OCI-LY3 (cell line): Measurements from ENCODE around the gene IQSEC1.

Source experiments
- H2AFZ ChIP-seq: fragments of 200-600, 300-600 bp; shearing (Covaris generic); 2 replicates; pipeline ENCODE4 v1.6.0; 2014; ENCODE audit warnings: antibody characterized with exemption, low read depth, low read length
- H3K27ac ChIP-seq: fragments of 200-600, 300-600 bp; sonication (generic); 2 replicates; pipeline ENCODE4 v1.5.1; 2014; ENCODE audit warnings: mild to moderate bottlenecking, low read length, moderate library complexity, mixed read lengths
- H3K27me3 ChIP-seq: fragments of 200-600, 300-600 bp; sonication (generic); 2 replicates; pipeline ENCODE4 v1.6.1; 2014; ENCODE audit warnings: low read depth, low read length, mixed read lengths
- H3K36me3 ChIP-seq: fragments of 200-600, 300-600 bp; sonication (generic); replicated peaks from 2 replicates; pipeline ENCODE3; 2014; ENCODE audit warnings: low read depth, low read length, mixed read lengths
- H3K4me1 ChIP-seq: fragments of 300-600, 200-600 bp; sonication (generic); 2 replicates; pipeline ENCODE4 v1.6.1; 2014; ENCODE audit warnings: low read length, mixed read lengths
- H3K4me2 ChIP-seq: fragments of 200-600, 300-600 bp; sonication (generic); 2 replicates; pipeline ENCODE4 v1.6.1; 2014; ENCODE audit warnings: low read length, mixed read lengths
- H3K4me3 ChIP-seq: fragments of 300-600, 200-600 bp; sonication (generic); 2 replicates; pipeline ENCODE4 v1.5.1; 2014; ENCODE audit warnings: antibody characterized with exemption, mild to moderate bottlenecking, low read length, moderate library complexity
- H3K79me2 ChIP-seq: fragments of 300-600, 200-600 bp; shearing (Covaris generic); 2 replicates; pipeline ENCODE4 v1.6.1; 2014; ENCODE audit warnings: mild to moderate bottlenecking, low read length, mixed read lengths
- H3K9ac ChIP-seq: fragments of 300-600, 200-600 bp; shearing (Covaris generic); 2 replicates; pipeline ENCODE4 v1.6.0; 2014; ENCODE audit warnings: mild to moderate bottlenecking, low read length, moderate library complexity
- H3K9me3 ChIP-seq: fragments of 200-600, 300-600 bp; shearing (Covaris generic); 2 replicates; pipeline ENCODE4 v1.6.1; 2014; ENCODE audit warnings: low read length, mixed read lengths; ENCODE audit not compliant: insufficient read depth
- H4K20me1 ChIP-seq: fragments of 200-600, 300-600 bp; sonication (generic); 2 replicates; pipeline ENCODE4 v1.6.1; 2016; ENCODE audit warnings: low read length, mixed read lengths; ENCODE audit not compliant: insufficient read depth
- EZH2phosphoT487 ChIP-seq: fragments of 200-600 bp; shearing (Covaris generic); IDR thresholded peaks from 2 replicates; pipeline ENCODE4 v1.6.1; 2018; ENCODE audit warnings: antibody characterized with exemption, mixed run types, low read depth
- TF ChIP-seq, protein P1 (sequence below): fragments of 200-600, 300-600 bp; sonication (generic); IDR thresholded peaks from 2 replicates; pipeline ENCODE4 v1.5.1; 2014; ENCODE audit warnings: antibody characterized with exemption, low read length, low read depth

Gene IQSEC1

DNA sequence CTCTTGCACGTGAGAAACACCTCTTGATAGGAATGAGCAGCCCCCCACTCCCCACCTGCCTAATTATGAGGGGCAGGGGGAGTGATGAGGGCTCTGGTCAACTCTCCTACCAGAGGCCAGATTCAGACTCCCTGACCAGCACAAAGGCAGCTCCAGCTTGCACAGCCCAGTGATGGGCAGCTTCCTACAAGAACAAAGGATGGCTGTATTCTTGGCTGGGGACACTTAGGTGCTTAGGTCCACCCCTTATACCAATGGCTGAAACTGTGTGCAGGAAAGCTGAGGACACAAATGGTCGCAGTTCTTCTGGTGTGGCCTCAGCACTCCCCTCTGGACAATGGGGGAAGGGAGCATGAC, 81.8 kb downstream of the IQSEC1 start:
- H3K36me3 ChIP-seq, result peaks cover 41% of the 10 kb centered on the region
- H3K4me1 ChIP-seq, result peaks cover 30% of the 10 kb centered on the region
- H4K20me1 ChIP-seq, result peaks cover 94% of the 10 kb centered on the region
- no peak overlapping the region for H3K4me2 ChIP-seq
- H3K27ac ChIP-seq, result no peak overlapping the region
- H3K9me3 ChIP-seq, result no peaks in the 10 kb centered on the region
- H3K79me2 ChIP-seq, result peaks cover 99% of the 10 kb centered on the region
- no peak overlapping the region for H3K9ac ChIP-seq
- no peak overlapping the region for H2AFZ ChIP-seq
- H3K27me3 ChIP-seq, result no peaks in the 10 kb centered on the region
- no peak for TF ChIP-seq EZH2phosphoT487
- TF ChIP-seq, protein P1, sequence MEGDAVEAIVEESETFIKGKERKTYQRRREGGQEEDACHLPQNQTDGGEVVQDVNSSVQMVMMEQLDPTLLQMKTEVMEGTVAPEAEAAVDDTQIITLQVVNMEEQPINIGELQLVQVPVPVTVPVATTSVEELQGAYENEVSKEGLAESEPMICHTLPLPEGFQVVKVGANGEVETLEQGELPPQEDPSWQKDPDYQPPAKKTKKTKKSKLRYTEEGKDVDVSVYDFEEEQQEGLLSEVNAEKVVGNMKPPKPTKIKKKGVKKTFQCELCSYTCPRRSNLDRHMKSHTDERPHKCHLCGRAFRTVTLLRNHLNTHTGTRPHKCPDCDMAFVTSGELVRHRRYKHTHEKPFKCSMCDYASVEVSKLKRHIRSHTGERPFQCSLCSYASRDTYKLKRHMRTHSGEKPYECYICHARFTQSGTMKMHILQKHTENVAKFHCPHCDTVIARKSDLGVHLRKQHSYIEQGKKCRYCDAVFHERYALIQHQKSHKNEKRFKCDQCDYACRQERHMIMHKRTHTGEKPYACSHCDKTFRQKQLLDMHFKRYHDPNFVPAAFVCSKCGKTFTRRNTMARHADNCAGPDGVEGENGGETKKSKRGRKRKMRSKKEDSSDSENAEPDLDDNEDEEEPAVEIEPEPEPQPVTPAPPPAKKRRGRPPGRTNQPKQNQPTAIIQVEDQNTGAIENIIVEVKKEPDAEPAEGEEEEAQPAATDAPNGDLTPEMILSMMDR, result no peak
- H3K4me3 ChIP-seq, result no peak overlapping the region

DNA sequence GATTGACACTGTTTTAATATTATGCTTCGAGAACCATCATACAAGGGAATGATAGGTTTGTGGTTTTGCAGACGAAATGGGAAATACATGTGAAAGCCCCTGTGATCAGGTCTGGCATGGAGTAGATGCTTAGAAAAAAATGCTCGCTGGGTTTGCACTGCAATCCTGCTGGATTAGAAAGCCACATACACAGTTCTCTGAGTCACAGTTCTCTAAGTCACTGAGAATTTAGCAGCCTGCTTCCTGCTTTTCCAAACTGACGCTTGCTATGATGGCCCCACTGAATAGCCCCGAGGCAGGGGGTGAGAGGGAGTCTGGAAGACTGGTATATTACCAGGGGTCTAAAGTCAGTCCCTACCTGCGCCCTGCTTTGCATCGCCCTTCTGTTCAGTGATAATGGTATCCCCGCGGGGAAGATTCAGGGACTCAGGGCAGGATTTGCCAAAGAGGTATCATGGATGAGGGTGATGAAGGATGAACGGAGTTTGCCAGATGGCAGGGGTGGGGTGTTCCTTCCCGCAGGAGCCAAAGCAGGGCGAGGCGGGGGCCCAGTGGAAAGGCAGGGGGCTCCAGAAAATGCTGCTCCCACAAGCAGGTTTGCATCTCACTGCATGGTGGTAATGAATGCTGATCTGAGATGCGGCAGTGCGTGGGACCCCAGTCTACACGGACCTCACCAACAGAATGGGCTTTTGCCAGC, 82.3 kb downstream of the IQSEC1 start:
- H3K79me2 ChIP-seq, result peaks cover 99% of the 10 kb centered on the region
- peaks cover 45% of the 10 kb centered on the region for H3K36me3 ChIP-seq
- H3K27me3 ChIP-seq, result no peaks in the 10 kb centered on the region
- peaks cover 24% of the 10 kb centered on the region for H3K4me1 ChIP-seq
- H3K4me2 ChIP-seq, result no peak overlapping the region
- no peak overlapping the region for H3K4me3 ChIP-seq
- H3K9me3 ChIP-seq, result no peaks in the 10 kb centered on the region
- H2AFZ ChIP-seq, result no peak overlapping the region
- TF ChIP-seq, protein P1, result no peak
- no peak for TF ChIP-seq EZH2phosphoT487
- peaks cover 94% of the 10 kb centered on the region for H4K20me1 ChIP-seq
- no peak overlapping the region for H3K9ac ChIP-seq
- no peak overlapping the region for H3K27ac ChIP-seq

DNA sequence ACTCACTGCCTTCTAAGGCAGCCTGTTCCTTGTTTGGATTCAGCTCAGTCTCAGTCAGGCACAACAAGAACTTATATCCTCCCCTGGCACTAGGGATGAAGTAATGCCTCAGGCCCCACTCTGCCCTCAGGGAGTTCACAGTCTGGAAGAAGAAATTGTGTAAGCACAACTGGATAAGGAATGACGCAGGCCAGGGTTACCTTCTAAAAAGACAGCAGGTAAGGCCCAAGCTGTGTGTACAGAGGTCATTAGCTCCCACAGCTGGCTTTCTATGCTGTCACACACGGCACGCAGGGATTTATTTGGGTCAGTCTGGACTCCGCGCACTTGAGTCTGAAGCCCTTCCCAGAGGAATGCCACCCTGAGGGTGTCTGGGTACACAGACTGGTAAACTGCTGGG, 82.9 kb downstream of the IQSEC1 start:
- H4K20me1 ChIP-seq, result peaks cover 94% of the 10 kb centered on the region
- TF ChIP-seq EZH2phosphoT487, result no peak
- TF ChIP-seq, protein P1, result no peak
- peaks cover 42% of the 10 kb centered on the region for H3K36me3 ChIP-seq
- H3K9ac ChIP-seq, result no peak overlapping the region
- H3K27ac ChIP-seq, result no peak overlapping the region
- peaks cover 18% of the 10 kb centered on the region for H3K4me1 ChIP-seq
- no peak overlapping the region for H3K4me3 ChIP-seq
- H3K9me3 ChIP-seq, result no peaks in the 10 kb centered on the region
- no peaks in the 10 kb centered on the region for H3K27me3 ChIP-seq
- H3K79me2 ChIP-seq, result peaks cover 99% of the 10 kb centered on the region
- no peak overlapping the region for H2AFZ ChIP-seq
- H3K4me2 ChIP-seq, result no peak overlapping the region

DNA sequence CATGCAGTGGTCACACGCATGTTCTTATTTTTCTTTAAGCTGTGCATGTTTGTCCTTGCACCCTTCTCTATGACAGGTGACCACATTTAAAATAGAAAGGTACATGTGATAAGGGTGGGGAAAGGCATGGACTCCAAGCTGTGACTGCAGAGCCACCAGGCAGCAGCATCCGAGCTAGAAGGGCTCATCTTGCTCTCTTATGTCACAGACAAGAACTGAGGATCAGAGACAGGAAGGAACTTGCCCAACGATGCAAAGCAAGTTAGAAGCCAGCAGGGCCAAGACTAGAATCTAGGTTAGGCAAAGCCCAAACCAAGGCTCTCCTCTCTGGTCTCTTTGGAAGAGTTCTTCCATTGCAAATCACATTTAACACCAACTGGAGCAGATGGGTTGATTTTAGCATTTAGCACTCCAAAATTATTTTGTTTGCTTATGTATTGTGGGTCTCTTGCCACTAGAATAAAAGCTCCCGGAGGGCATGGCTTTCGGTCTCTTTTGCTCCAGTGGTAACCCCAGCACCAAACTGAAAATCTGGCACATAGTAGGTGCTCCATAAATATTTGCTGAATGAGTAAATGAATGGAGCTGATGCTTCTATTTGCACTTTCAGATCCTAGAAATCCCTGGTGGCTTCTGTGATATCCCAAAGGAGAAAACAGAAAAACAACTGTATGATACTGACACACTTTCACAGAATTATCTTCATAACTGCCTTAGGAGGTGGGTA, 84.3 kb downstream of the IQSEC1 start:
- no peak for TF ChIP-seq EZH2phosphoT487
- TF ChIP-seq, protein P1, result no peak
- Histone ChIP-seq H3K79me2 (peaks cover 97% of the 10 kb centered on the region), H3K4me3 (no peak overlapping the region), H4K20me1 (peaks cover 96% of the 10 kb centered on the region), H3K9ac (no peak overlapping the region), H3K4me2 (no peak overlapping the region), H3K36me3 (peaks cover 42% of the 10 kb centered on the region), H3K27me3 (no peaks in the 10 kb centered on the region), H3K9me3 (no peaks in the 10 kb centered on the region), H3K27ac (no peak overlapping the region), H2AFZ (no peak overlapping the region), H3K4me1 (peaks cover 20% of the 10 kb centered on the region)
